ENCODE measurements around the gene UPB1. TPM values are rescaled to one million over a fixed set of nuclear protein-coding genes. Genes with fewer than 3 reads are reported as not detected.
A peak's percentile ranks its signal among the peaks of the same experiment; 100 is the strongest.

UPB1 gene
- total RNA-seq, 4 donors from 2014 or later = 0.80 TPM; not detected in 3

- peaks cover 0 to 76% (median 2%) of the 10 kb centered on the region in 3 donors for H3K36me3 ChIP-seq
- H3K27ac ChIP-seq = no peak overlapping the region
- no peak for DNase-seq
- TF ChIP-seq POLR2A (IDR thresholded peaks at IDR 0.05) = no peak
- peaks cover 0 to 9% (median 0%) of the 10 kb centered on the region in 4 donors for H3K4me1 ChIP-seq
- H3K9me3 ChIP-seq = no peaks in the 10 kb centered on the region
- no peaks in the 10 kb centered on the region for H3K27me3 ChIP-seq
- no peak overlapping the region for H3K4me3 ChIP-seq
Observed at GRCh38 chr22:24541681-24542515, 46.8 kb downstream of the UPB1 start.

GRCh38 chr22:24542641-24543040 lies 47.5 kb downstream of the UPB1 start:
- TF ChIP-seq CTCF (IDR thresholded peaks at IDR 0.05) = no peak
- TF ChIP-seq POLR2A (IDR thresholded peaks at IDR 0.05) = no peak
- H3K27ac ChIP-seq = no peak overlapping the region
- H3K36me3 ChIP-seq = peaks cover 0 to 83% (median 8%) of the 10 kb centered on the region in 3 donors
- no peaks in the 10 kb centered on the region for H3K27me3 ChIP-seq
- H3K9me3 ChIP-seq = no peaks in the 10 kb centered on the region
- H3K4me1 ChIP-seq = peaks cover 0 to 9% (median 0%) of the 10 kb centered on the region in 4 donors
- no peak for DNase-seq
- H3K4me3 ChIP-seq = no peak overlapping the region

GRCh38 chr22:24543185-24543601 lies 48.1 kb downstream of the UPB1 start:
- H3K27me3 ChIP-seq = no peaks in the 10 kb centered on the region
- peaks cover 0 to 89% (median 8%) of the 10 kb centered on the region in 3 donors for H3K36me3 ChIP-seq
- TF ChIP-seq CTCF (IDR thresholded peaks at IDR 0.05) = no peak
- TF ChIP-seq POLR2A (IDR thresholded peaks at IDR 0.05) = no peak
- H3K4me3 ChIP-seq = no peak overlapping the region
- DNase-seq = no peak
- peaks cover 0 to 9% (median 0%) of the 10 kb centered on the region in 4 donors for H3K4me1 ChIP-seq
- no peaks in the 10 kb centered on the region for H3K9me3 ChIP-seq
- no peak overlapping the region for H3K27ac ChIP-seq

- H3K4me3 ChIP-seq = no peak overlapping the region
- H3K27me3 ChIP-seq = no peaks in the 10 kb centered on the region
- DNase-seq = no peak
- H3K4me1 ChIP-seq = peaks cover 0 to 9% (median 0%) of the 10 kb centered on the region in 4 donors
- TF ChIP-seq CTCF (IDR thresholded peaks at IDR 0.05) (no peak), POLR2A (IDR thresholded peaks at IDR 0.05) (no peak)
- peaks cover 0 to 91% (median 8%) of the 10 kb centered on the region in 3 donors for H3K36me3 ChIP-seq
- H3K9me3 ChIP-seq = no peaks in the 10 kb centered on the region
- H3K27ac ChIP-seq = no peak overlapping the region
Observed at GRCh38 chr22:24543679-24544243, 48.6 kb downstream of the UPB1 start.

- Histone ChIP-seq H3K36me3 (peaks cover 0 to 52% (median 8%) of the 10 kb centered on the region in 3 donors), H3K4me3 (no peak overlapping the region), H3K9me3 (no peaks in the 10 kb centered on the region), H3K4me1 (peaks cover 0 to 51% (median 12%) of the 10 kb centered on the region in 4 donors), H3K27me3 (no peaks in the 10 kb centered on the region), H3K27ac (peak overlapping the region in 1 of 4 donors; percentile 97)
- no peak for TF ChIP-seq CTCF (IDR thresholded peaks at IDR 0.05)
- no peak for TF ChIP-seq POLR2A (IDR thresholded peaks at IDR 0.05)
- no peak for DNase-seq
Observed at GRCh38 chr22:24548812-24549211, 53.7 kb downstream of the UPB1 start.

Data from Peyer's patch (tissue), 4 donors.